Measurements from ENCODE around the gene DNAH1. TPM values are rescaled to one million over a fixed set of nuclear protein-coding genes. Genes with fewer than 3 reads are reported as not detected.

Gene DNAH1
- total and polyA plus RNA-seq, 2 donors (not counting 1 experiment from before 2014, with no cell fraction given) = 47.2 to 59.2 TPM

DNA sequence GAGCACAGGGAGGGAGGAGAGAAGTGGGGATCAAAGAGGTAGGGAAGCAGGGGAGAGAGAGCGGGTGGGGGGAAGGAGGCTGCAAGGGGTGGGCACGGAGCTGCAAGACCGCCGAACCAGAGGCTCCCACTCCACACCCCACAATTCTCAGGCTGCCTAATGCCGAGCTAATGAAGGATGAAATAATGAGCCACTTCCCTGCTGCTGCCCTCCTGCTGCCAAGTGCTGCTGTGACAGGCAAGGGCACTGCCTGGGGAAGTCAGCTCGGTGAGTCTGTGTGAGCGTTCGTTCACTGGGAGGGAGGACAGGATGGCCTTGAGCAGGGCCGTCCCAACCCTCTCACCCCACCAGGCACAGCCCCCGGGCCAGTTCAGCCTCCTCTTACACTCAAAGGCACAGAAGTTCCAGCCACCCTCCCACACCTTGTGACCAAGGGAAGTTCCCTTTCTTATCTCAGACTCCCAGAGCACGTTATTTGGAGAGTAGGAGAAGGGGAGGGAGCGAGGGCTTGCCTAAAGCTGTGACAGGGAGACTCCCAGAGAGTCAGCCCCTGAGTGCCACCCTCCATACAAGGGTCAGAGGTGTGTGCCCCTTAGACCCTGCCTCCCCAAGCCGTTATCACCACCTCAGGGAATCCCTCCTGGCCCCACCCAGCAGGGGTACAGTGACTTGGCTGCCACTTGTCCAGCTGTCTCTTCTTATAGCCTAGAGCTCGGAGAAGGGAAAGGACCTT lies 16.1 kb upstream of the DNAH1 start:
- WGBS (ENCODE audit: insufficient coverage) = 28% methylated on average over 4 of the region's 14 CpGs
- Histone ChIP-seq H3K4me3 (ENCODE audit: control extremely low read depth in 1 of 5, extremely low read depth in 1 of 5, insufficient read depth in 1 of 5, low read depth in 2 of 5, low read length in 4 of 5) (no peak overlapping the region), H3K36me3 (replicated peaks in 1 of 2; ENCODE audit: control extremely low read depth in 1 of 2, control insufficient read depth in 1 of 2, extremely low read depth in 1 of 2, insufficient read depth in 2 of 2, low read length in 1 of 2) (peaks cover 2 to 3% of the 10 kb centered on the region in 2 experiments), H3K79me2 (ENCODE audit: control insufficient read depth, insufficient read depth, low read length) (peaks cover 5% of the 10 kb centered on the region), H3K27me3 (replicated peaks in 1 of 4; ENCODE audit: control extremely low read depth in 1 of 4, control insufficient read depth in 3 of 4, insufficient read depth in 4 of 4, low read length in 3 of 4) (no peaks in the 10 kb centered on the region), H2AFZ (ENCODE audit: insufficient read depth, low read depth, low read length, poor library complexity, severe bottlenecking) (no peak overlapping the region), H4K20me1 (ENCODE audit: control insufficient read depth, insufficient read depth, low read length, poor library complexity, severe bottlenecking) (peaks cover 6% of the 10 kb centered on the region), H3K4me2 (replicated peaks; ENCODE audit: low read depth, low read length, poor library complexity, severe bottlenecking) (peak overlapping the region; percentile 2), H3K4me1 (ENCODE audit: control insufficient read depth in 2 of 2, insufficient read depth in 2 of 2, low read length in 2 of 2) (peaks cover 0 to 16% of the 10 kb centered on the region in 2 donors), H3K27ac (ENCODE audit: low read length in 2 of 2) (no peak overlapping the region), H3K9me3 (ENCODE audit: control extremely low read depth in 1 of 3, control insufficient read depth in 2 of 3, insufficient read depth in 1 of 3, low read length in 2 of 3) (no peaks in the 10 kb centered on the region), H3K9ac (ENCODE audit: low read length) (no peak overlapping the region)
- Mint-ChIP-seq H3K4me1 (peaks cover 21% of the 10 kb centered on the region), H3K27me3 (no peaks in the 10 kb centered on the region), H3K27ac (peak overlapping the region; percentile 41), H3K9me3 (ENCODE audit: insufficient read depth) (no peaks in the 10 kb centered on the region), H3K4me3 (no peak overlapping the region)
- DNase-seq = no peak
- POLR2A ChIA-PET = interaction anchor here (0.6 to 1.8 kb wide), 3 partner anchors 11 to 160 kb away, joined by 3 to 12 read pairs (median 4); no protein-coding TSS in a partner anchor
- ATAC-seq (ENCODE audit: low read depth) = peak; percentile 50
- intact Hi-C loops (cut with micrococcal nuclease) = no loop called here
- TF ChIP-seq, protein P1, sequence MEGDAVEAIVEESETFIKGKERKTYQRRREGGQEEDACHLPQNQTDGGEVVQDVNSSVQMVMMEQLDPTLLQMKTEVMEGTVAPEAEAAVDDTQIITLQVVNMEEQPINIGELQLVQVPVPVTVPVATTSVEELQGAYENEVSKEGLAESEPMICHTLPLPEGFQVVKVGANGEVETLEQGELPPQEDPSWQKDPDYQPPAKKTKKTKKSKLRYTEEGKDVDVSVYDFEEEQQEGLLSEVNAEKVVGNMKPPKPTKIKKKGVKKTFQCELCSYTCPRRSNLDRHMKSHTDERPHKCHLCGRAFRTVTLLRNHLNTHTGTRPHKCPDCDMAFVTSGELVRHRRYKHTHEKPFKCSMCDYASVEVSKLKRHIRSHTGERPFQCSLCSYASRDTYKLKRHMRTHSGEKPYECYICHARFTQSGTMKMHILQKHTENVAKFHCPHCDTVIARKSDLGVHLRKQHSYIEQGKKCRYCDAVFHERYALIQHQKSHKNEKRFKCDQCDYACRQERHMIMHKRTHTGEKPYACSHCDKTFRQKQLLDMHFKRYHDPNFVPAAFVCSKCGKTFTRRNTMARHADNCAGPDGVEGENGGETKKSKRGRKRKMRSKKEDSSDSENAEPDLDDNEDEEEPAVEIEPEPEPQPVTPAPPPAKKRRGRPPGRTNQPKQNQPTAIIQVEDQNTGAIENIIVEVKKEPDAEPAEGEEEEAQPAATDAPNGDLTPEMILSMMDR (IDR thresholded peaks at IDR 0.05) = no peak
- TF ChIP-seq EZH2 (IDR thresholded peaks at IDR 0.05; ENCODE audit: borderline replicate concordance, insufficient read depth, low read depth, low read length, poor library complexity, severe bottlenecking) = no peak
- CTCF ChIA-PET = interaction anchor here (1.0 to 2.9 kb wide), 5 partner anchors 8 to 80 kb away, joined by 3 to 14 read pairs (median 7); partner anchors contain the start of gene GLYCTK
